H4 (cell line): ENCODE measurements around the gene CALN1. TPM values are rescaled to one million over a fixed set of nuclear protein-coding genes. Genes with fewer than 3 reads are reported as not detected.
"Not testable (repeated sequence)": the region's sequence is repeated elsewhere in the genome, so short reads cannot be mapped to it uniquely, and the experiment has no call there.

Source experiments
- DNase-seq: peaks from one replicate; pipeline ENCODE4 v3.0.0-alpha.2; 2015; ENCODE audit warnings: low spot score
- total RNA-seq: library from RNA; depleted of rRNA; stranded (reverse); fragments of >200 nt; shearing (Covaris generic); gene quantifications from 2 replicates; pipeline ENCODE4 v1.2.3, GENCODE V29; 2014

CALN1 gene
- total RNA-seq, 1 experiment from 2014 or later, result 6.5 TPM

GRCh38 chr7:71867626-71868025, 544.5 kb downstream of the CALN1 start:
- no peak for DNase-seq

- DNase-seq, result no peak
Measured at GRCh38 chr7:71865172-71865571, 547.0 kb downstream of the CALN1 start.

GRCh38 chr7:71864130-71864529, 548.0 kb downstream of the CALN1 start:
- DNase-seq, result no peak

- DNase-seq, result no peak
Measured at GRCh38 chr7:71860572-71860971, 551.6 kb downstream of the CALN1 start.

- DNase-seq, result no peak
Measured at GRCh38 chr7:71857338-71857737, 554.8 kb downstream of the CALN1 start.

- no peak for DNase-seq
Measured at GRCh38 chr7:71854546-71855397, 557.4 kb downstream of the CALN1 start.

- DNase-seq, result peak; percentile 59
Measured at GRCh38 chr7:71851776-71852498, 560.2 kb downstream of the CALN1 start.

GRCh38 chr7:71846160-71846559, 566.0 kb downstream of the CALN1 start:
- no peak for DNase-seq

- no peak for DNase-seq
Measured at GRCh38 chr7:71843676-71844075, 568.5 kb downstream of the CALN1 start.

GRCh38 chr7:71842786-71843185, 569.4 kb downstream of the CALN1 start:
- no peak for DNase-seq

GRCh38 chr7:71842381-71842780, 569.8 kb downstream of the CALN1 start:
- DNase-seq, result no peak

GRCh38 chr7:71835056-71835455, 577.1 kb downstream of the CALN1 start:
- no peak for DNase-seq

GRCh38 chr7:71829515-71829914, 582.6 kb downstream of the CALN1 start:
- DNase-seq, result no peak

- no peak for DNase-seq
Measured at GRCh38 chr7:71828361-71828760, 583.8 kb downstream of the CALN1 start.

GRCh38 chr7:71826141-71826540, 586.0 kb downstream of the CALN1 start:
- no peak for DNase-seq

- peak; percentile 73 for DNase-seq
Measured at GRCh38 chr7:71824006-71824760, 588.0 kb downstream of the CALN1 start.

GRCh38 chr7:71822406-71822805, 589.7 kb downstream of the CALN1 start:
- DNase-seq, result not testable (repeated sequence)

- DNase-seq, result no peak
Measured at GRCh38 chr7:71817916-71818315, 594.2 kb downstream of the CALN1 start.

- no peak for DNase-seq
Measured at GRCh38 chr7:71808115-71808514, 604.0 kb downstream of the CALN1 start.

GRCh38 chr7:71804256-71804655, 607.9 kb downstream of the CALN1 start:
- DNase-seq, result no peak

- peak; percentile 27 for DNase-seq
Measured at GRCh38 chr7:71801976-71802375, 610.2 kb downstream of the CALN1 start.

GRCh38 chr7:71800321-71800720, 611.8 kb downstream of the CALN1 start:
- no peak for DNase-seq
